Fibroblast of peridontal ligament (primary cell): ENCODE data around the gene SF3B4.
A peak's percentile ranks its signal among the peaks of the same experiment; 100 is the strongest.
"Not testable (repeated sequence)": the region's sequence is repeated elsewhere in the genome, so short reads cannot be mapped to it uniquely, and the experiment has no call there.

Experiments used
- DNase-seq: peaks from one replicate; pipeline ENCODE4 v3.0.0-alpha.2; 2010; ENCODE audit errors: extremely low read depth

The SF3B4 gene

GRCh38 chr1:149888247-149888998 is 39.2 kb downstream of the SF3B4 start:
- DNase-seq: peak; percentile 90

GRCh38 chr1:149887456-149888246 is 40.0 kb downstream of the SF3B4 start:
- DNase-seq: peak; percentile 100

DNA sequence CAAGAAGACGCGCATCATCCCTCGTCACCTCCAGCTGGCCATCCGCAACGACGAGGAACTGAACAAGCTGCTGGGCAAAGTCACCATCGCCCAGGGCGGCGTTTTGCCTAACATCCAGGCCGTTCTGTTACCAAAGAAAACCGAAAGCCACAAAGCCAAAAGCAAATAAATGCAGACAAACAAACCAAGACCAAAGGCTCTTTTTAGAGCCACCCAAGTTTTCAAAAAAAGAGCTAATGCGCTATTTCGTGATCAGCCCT is 40.5 kb downstream of the SF3B4 start:
- DNase-seq: not testable (repeated sequence)

DNA sequence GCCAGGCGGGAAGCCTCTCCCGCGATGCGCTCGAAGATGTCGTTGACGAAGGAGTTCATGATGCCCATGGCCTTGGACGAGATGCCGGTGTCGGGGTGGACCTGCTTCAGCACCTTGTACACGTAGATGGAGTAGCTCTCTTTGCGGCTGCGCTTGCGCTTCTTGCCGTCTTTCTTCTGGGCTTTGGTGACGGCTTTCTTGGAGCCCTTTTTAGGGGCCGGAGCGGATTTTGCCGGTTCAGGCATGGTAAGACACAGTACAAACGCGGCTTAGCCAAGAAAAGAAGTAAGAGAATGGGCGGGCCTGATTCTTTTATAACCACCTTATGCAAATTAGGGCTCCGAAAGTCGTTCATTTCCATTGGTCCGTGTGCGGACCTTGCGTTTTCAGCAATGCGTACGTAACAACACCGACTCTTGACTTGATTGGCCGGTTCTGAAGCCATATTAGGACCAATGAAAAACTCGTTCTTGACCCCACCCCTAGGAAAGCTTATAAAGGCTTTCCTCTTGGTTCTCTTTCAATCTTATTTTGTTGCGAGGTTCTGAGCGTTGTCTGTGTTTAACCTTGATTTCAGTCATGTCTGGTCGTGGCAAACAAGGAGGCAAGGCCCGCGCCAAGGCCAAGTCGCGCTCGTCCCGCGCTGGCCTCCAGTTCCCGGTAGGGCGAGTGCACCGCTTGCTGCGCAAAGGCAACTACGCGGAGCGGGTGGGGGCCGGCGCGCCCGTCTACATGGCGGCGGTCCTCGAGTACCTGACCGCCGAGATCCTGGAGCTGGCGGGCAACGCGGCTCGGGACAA is 41.0 kb downstream of the SF3B4 start:
- DNase-seq: peak; percentile 100

DNA sequence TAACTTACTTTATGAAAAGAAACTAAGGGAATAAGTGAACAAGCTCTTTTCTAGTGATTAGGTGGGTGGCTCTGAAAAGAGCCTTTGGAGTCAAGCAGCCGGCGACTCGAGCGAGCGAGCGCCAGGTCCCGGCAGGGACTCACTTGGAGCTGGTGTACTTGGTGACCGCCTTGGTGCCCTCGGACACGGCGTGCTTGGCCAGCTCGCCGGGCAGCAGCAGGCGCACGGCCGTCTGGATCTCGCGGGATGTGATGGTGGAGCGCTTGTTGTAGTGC is 41.5 kb downstream of the SF3B4 start:
- DNase-seq: peak; percentile 32

- DNase-seq: peak; percentile 79
Measured at GRCh38 chr1:149885339-149886120, 42.1 kb downstream of the SF3B4 start.

GRCh38 chr1:149884433-149885338 is 42.9 kb downstream of the SF3B4 start:
- peak; percentile 31 for DNase-seq

GRCh38 chr1:149883598-149884247 is 43.9 kb downstream of the SF3B4 start:
- no peak for DNase-seq

DNA sequence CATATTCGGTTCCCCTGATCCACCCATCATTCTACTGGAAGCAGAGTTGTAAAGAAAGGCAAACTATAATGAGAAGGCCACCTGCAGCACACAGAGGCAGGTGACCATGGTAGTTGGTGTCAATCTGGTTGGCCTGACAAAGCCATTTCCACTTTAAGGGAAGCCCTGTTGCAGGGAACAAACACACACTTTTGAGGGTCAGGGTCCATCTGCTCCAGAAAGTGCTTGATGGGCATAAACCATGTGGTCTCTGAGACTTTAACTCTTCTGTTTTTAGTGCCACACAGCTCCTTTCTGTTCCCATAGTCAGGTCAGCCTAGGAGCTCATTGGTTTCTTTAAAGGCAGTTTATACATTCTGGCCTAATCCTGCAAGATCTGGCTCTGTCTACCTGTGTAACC is 45.7 kb downstream of the SF3B4 start:
- DNase-seq: no peak

DNA sequence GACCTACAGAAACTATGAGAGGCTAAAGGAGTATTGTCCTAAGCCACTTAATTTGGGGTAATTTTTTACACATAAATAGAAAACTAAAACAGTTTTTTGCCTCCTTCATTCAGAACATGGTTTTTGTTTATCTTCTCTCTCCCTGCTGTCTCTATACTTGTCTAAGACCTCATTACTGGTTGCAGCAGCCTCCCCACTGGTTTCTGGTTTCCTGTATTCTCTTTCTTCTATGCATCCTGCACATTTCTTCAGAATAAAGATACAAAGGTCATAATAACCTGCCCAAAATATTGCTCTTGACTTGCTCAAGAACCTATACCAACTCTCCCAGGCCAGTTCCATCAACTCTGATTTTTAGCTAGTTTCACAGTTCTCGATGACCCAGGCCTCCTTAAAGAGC is 48.0 kb downstream of the SF3B4 start:
- DNase-seq: no peak

DNA sequence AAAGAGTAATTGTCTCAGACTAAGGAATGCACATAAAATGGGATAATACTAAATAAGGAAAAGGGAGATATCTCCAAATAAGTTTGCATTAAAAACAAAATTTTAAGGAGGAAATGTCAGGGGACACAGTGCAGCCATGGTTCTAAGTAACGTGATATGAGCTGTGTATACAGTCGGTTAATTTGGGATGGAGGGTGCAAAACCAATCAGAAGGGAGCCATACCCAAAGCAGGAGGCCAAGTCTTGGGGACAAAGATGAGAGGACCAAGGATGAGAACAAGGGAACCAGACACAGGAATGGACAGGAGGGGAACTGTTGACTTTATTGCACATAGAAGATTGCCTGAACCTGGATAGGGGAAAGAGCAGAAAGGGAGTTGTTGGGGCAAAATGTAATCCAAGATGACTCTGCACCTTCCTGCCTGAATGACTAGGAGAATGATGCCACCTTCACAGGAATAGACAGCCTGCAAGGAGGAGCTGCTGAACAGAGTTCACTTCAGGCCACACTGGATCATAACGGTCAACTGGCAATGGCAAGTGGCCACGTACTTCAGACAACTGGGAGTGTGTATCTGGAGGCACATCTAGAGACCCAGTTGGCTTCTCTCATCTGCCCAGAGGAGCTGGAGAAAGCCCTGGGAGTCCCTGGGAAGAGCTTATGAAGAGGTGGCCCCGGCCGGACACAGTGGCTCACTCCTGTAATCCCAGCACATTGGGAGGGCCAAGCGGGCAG is 50.2 kb downstream of the SF3B4 start:
- DNase-seq: no peak
